Activated T-helper 17 cell treated with anti-CD3 and anti-CD28 coated beads, Interleukin-2, amount 50 U/mL, for 72 hours (primary cell): ENCODE results near the gene HOXC10. TPM values are rescaled to one million over a fixed set of nuclear protein-coding genes. Genes with fewer than 3 reads are reported as not detected.

Source experiments
- ATAC-seq: fragments of 150-1000 bp; cut with Tn5 transposase; replicated peaks from 2 replicates; pipeline ENCODE4 v1.10.0; 2021; ENCODE audit warnings: mild to moderate bottlenecking, moderate library complexity
- H3K27ac Mint-ChIP-seq: one replicate; pipeline ENCODE4 v1.8.0; 2022; ENCODE audit warnings: mixed read lengths
- H3K27me3 Mint-ChIP-seq: one replicate; pipeline ENCODE4 v1.8.0; 2022; ENCODE audit warnings: mixed read lengths
- H3K36me3 Mint-ChIP-seq: one replicate; pipeline ENCODE4 v1.8.0; 2022; ENCODE audit warnings: low read depth, mild to moderate bottlenecking, mixed read lengths
- H3K4me1 Mint-ChIP-seq: one replicate; pipeline ENCODE4 v1.8.0; 2022; ENCODE audit warnings: mixed read lengths
- H3K4me3 Mint-ChIP-seq: one replicate; pipeline ENCODE4 v1.8.0; 2022; ENCODE audit warnings: mild to moderate bottlenecking, mixed read lengths
- H3K9me3 Mint-ChIP-seq: one replicate; pipeline ENCODE4 v1.8.0; 2022; ENCODE audit warnings: mixed read lengths
- total RNA-seq, 2 donors: library from RNA; stranded (reverse); gene quantifications; one replicate each; pipeline ENCODE4 v1.2.3, GENCODE V29; 2022

Gene HOXC10
- total RNA-seq, 2 donors from 2014 or later, result not detected

DNA sequence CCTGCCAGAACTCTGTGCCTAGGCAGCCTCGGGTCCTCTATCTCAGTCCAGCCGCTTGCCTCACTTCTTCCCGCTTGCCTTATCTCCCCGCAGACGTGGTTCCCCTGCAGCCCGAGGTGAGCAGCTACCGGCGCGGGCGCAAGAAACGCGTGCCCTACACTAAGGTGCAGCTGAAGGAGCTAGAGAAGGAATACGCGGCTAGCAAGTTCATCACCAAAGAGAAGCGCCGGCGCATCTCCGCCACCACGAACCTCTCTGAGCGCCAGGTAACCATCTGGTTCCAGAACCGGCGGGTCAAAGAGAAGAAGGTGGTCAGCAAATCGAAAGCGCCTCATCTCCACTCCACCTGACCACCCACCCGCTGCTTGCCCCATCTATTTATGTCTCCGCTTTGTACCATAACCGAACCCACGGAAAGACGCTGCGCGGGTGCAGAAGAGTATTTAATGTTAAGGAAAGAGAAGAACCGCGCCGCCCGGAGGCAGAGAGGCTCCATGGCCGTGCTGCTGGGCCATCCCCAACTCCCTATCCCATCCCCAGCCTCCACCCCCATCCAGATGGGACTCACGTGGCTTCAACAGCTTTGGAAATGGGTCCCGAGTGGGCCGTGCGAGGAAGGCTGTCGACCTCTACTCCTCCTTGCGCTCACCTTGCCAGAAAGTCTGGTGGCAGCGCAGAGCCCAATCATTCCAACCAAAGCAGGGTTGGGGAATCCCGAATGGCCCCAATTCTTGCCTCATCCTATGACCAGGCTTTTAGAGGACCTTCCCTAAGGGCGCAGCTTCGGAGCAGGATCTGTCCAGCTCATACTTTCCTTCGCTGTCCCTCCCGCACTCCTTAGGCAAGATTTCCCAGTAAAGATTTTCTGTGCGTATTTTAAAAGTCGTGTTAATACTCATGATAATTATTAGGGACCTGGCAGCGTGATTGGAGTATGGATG, 39.8 kb upstream of the HOXC10 start:
- Mint-ChIP-seq H3K4me3 (no peak overlapping the region), H3K9me3 (no peaks in the 10 kb centered on the region), H3K27me3 (peaks cover 84% of the 10 kb centered on the region), H3K36me3 (no peaks in the 10 kb centered on the region), H3K27ac (no peak overlapping the region), H3K4me1 (no peaks in the 10 kb centered on the region)
- no peak for ATAC-seq

DNA sequence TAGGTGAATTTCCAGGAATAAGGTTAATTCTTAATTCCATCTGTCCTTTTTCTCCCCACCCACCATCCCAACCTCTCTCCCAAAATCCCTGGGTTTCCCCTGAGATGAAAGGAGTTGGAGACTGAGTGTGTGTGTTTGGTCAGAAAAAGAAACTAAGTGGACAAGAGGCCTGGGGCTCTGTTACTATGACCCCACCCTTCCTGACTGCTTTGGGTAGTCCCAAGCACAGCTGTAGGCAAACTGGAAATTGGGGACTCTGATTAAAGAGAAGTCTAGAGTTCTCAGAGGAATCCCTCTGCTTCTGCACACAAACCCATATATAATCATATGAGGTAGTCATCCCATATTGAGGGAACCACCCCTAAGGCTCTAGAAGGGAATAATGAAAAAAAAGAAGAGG, 37.2 kb upstream of the HOXC10 start:
- H3K9me3 Mint-ChIP-seq, result no peaks in the 10 kb centered on the region
- no peaks in the 10 kb centered on the region for H3K36me3 Mint-ChIP-seq
- no peaks in the 10 kb centered on the region for H3K4me1 Mint-ChIP-seq
- H3K4me3 Mint-ChIP-seq, result no peak overlapping the region
- peaks cover 87% of the 10 kb centered on the region for H3K27me3 Mint-ChIP-seq
- no peak for ATAC-seq
- no peak overlapping the region for H3K27ac Mint-ChIP-seq

DNA sequence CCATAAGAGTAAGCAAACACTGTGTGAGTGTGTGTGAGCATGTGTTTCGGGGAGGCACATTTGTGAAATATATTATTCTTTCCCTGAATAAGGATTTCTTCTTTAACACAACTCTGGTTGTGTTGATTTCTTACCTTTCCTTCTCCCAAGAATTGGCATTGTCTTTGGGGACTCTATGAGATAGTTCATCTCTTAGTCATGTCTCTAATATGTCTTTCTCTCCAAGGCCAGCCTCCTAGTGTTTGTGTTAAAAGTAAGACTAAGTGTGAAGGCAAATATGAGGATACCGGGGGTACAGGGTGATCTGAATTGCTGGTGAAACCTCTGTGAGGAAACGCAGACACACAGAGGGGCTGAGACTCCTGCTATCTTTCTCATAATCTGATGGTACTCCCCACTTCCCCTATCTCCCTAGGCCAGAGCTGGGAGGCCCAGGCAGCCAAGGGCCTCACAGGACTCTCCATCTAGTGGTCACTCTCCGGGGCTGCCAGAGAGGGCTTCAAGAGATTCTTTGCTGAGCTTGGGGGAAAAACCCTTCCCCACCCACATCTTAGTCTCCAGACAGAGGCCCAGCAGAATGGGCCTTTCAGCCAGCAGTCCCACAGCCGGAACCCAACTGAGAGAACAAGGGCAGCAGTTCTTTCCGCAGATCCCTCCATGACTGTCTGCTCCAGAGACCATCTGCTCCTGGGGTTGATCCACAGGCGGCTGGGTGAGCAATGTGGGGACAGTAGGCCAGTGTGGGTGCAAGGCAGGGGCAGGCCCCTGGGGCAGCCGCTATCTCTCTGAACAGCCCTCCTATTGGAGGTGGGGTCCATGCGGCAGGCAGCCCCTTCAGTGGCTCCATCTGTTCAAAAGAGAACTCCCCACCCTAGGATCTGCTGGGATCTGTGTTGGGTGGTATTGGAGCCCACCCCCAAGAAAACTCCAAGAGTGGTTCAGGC, 36.0 kb upstream of the HOXC10 start:
- H3K4me1 Mint-ChIP-seq, result no peaks in the 10 kb centered on the region
- H3K4me3 Mint-ChIP-seq, result no peak overlapping the region
- peaks cover 87% of the 10 kb centered on the region for H3K27me3 Mint-ChIP-seq
- no peaks in the 10 kb centered on the region for H3K9me3 Mint-ChIP-seq
- H3K36me3 Mint-ChIP-seq, result no peaks in the 10 kb centered on the region
- ATAC-seq, result no peak
- H3K27ac Mint-ChIP-seq, result no peak overlapping the region

DNA sequence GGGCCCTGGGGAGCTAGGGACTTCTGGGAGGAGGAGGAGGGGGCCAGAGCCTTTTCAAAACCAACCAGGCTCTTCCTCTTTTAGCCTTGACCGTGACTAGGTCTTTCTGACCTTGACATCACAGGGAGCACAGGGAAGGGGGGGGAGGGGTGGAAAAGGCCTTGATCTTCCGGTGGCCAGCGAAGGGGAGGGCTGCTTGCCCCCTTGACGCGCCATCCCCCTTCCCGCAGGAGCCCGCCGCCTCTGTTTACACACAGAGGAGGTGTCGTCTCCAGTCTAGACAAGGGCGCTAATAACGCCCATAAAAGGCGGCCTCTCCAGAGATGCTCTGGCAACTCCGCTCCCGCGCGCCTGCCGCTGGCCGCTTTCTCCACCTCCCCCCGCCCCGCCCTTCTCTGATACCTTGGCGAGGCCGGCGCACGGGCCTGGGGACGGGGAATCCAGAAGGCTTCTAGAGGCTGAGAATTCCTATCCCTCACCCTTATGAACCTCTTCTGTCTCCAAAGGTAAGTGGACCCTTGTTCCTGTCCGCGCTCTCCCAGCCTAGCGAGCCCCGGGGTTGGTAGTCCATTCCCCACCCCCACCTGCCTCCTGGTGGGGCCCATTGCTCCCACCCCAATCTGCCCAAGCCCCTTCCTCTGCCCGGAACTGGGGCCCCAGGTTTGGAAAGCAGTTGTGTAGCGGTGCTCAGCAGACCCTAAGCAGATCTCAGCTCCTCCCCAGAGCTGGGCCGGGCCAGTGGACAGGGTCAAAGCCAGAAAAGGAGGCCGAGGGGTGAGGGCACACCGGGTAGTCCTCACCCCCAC, 35.1 kb upstream of the HOXC10 start:
- no peaks in the 10 kb centered on the region for H3K9me3 Mint-ChIP-seq
- no peak overlapping the region for H3K4me3 Mint-ChIP-seq
- no peaks in the 10 kb centered on the region for H3K36me3 Mint-ChIP-seq
- no peak for ATAC-seq
- H3K4me1 Mint-ChIP-seq, result no peaks in the 10 kb centered on the region
- H3K27me3 Mint-ChIP-seq, result peaks cover 86% of the 10 kb centered on the region
- H3K27ac Mint-ChIP-seq, result no peak overlapping the region

DNA sequence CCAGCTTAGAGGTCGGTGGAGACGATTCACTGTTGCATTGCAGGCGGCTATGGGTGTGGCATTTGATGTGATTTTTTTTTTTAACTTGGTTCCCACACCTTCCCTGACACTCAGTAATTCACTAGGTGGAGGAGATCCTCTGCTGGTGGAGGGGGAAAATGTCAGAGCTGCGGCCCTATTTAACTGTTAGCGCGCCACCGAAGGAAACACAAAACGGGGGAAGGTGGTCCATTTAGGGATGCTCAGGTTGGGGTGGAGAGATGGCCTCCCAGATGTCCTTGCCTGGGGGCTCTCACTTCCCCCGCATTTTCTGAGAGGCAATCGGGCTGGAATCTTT, 34.5 kb upstream of the HOXC10 start:
- Mint-ChIP-seq H3K9me3 (no peaks in the 10 kb centered on the region), H3K4me1 (no peaks in the 10 kb centered on the region), H3K36me3 (no peaks in the 10 kb centered on the region), H3K27me3 (peaks cover 80% of the 10 kb centered on the region), H3K27ac (no peak overlapping the region), H3K4me3 (no peak overlapping the region)
- ATAC-seq, result no peak

DNA sequence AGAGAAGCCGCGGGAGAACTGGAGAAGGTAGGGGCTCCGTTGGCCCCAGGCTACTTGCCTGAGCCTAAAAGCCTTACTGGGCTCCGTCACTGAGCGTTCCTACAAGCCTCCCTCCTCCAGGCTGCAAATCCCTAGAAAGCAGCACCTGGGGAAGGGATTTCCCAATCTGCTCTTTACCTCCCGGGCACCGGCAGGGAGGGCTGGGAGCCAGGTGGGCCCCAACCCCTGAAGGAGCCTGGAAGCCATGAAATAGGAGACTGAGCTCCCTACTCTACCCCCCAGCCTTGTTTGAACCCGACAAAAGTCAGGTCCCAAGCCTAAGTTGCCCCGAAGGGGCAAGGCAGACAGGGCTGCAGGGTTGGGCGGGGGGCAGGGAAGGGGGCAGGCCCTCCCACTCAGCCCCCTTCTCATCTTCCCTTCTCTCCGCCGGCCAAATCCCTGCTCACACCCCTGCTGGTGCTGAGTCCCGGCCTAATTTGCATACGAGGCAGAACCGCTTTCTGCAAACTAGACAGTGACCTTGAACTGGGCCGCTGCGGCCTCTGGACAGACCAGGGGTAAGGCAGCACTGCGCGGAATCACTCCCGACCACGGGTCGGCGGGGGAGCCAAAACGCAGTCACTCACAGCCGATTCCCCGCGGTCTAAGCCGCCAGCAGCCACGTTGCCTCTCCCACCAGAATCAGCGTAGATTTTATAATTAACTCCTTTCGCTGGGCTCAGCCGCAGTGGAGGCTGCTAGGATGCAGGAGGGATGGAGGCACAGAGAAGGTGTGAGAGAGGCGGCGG, 34.0 kb upstream of the HOXC10 start:
- H3K9me3 Mint-ChIP-seq, result no peaks in the 10 kb centered on the region
- H3K4me3 Mint-ChIP-seq, result no peak overlapping the region
- H3K27me3 Mint-ChIP-seq, result peaks cover 79% of the 10 kb centered on the region
- no peak overlapping the region for H3K27ac Mint-ChIP-seq
- H3K36me3 Mint-ChIP-seq, result peaks cover 4% of the 10 kb centered on the region
- peaks cover 4% of the 10 kb centered on the region for H3K4me1 Mint-ChIP-seq
- ATAC-seq, result no peak

DNA sequence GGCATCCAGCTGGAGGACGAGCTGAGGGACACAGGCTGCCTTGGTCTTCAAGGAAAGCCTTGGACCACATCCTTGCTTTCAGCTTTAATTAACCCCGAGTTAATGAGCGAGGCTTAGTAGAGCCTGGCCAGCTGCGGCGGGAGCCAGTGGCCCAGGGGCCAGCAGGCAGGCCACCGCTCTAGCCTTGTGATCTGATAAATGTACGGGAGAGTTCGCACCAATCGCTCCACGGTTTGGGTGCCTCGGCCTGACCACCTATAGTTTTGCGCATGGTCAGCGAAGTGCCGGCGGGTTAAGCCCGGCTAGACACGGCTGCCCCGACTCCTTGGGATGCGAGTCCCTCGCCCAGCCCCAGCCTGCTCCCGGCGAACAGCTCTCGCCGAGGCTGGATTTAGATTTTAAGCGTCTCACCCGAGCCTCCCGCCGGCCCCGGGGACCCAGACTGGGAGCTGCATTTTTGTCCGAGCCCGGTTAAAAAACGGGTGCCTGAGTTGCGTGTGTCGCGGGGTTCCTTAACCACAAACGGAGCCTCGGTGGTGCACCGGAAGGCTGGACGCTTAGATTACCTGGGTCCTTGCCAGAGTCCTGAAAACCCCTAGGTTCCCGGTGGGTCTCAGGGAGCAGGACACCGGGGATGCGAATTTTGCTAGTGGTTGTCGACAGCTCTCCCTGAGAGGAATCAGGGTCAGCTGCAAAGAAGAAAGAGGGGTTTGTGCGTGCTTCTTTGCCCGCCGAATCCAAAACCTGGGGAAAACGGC, 33.2 kb upstream of the HOXC10 start:
- Mint-ChIP-seq H3K4me3 (no peak overlapping the region), H3K27me3 (peaks cover 77% of the 10 kb centered on the region), H3K4me1 (peaks cover 6% of the 10 kb centered on the region), H3K36me3 (peaks cover 6% of the 10 kb centered on the region), H3K27ac (no peak overlapping the region), H3K9me3 (no peaks in the 10 kb centered on the region)
- ATAC-seq, result no peak

DNA sequence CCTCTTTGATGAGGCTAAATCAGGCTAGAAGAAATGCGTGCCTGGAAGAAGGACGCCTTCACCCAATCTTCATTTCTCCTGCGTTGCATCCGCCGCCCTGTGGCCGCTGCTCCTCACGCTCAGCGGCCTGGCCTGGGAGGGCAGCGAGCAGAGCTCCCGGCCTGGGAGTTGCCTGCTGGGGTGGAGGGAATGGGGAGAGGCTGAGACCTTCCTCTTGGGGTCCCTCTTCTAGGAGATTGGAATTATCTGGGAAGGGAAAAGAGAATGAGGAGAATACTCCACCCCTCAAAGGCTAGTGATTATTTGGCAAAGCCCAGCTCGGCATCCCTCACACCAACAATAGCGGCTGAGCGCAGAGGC, 32.6 kb upstream of the HOXC10 start:
- H3K27me3 Mint-ChIP-seq, result peaks cover 77% of the 10 kb centered on the region
- H3K36me3 Mint-ChIP-seq, result peaks cover 6% of the 10 kb centered on the region
- no peak overlapping the region for H3K4me3 Mint-ChIP-seq
- no peak overlapping the region for H3K27ac Mint-ChIP-seq
- H3K9me3 Mint-ChIP-seq, result no peaks in the 10 kb centered on the region
- H3K4me1 Mint-ChIP-seq, result peaks cover 6% of the 10 kb centered on the region
- ATAC-seq, result no peak

DNA sequence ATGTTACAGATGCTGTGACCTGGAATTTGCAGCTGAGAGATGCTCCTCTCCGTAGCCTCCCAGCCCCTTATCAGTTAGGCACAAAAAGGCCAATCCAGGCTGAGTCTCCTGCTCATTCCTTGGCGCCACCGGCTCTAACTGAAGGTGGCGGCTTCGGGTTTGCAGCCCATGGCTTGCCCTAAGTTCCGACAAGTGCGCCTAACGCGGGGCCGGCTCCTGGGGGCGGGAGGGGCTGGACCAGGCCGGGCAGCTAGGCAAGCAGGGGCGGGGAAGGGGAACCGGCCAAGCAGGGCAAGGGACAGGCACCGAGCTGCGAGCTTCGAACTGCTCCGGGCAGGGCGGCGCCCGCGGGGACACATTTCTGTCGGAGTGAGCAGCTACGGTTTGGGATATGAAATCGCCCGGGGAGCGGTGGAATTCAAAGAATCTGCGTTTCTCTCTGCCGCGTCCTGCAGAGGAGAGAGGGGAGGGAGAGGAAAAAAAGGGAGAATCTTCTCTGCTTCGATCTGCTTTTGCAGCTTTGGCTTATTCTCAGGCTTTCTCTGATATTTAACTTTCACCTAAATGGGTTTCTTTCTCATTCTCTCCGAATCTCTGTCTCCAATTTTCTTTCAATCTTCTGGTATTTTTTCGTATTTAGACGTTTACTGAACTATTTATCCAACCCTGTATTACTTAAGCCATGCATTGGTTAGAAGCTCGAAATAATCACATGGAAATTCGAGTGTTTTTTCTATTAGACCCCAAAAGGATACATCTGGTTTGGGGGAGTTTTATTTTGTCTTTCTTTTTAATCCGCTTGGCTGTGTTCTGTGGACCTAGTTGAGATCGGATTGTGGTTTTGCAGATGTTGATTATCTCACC, 31.8 kb upstream of the HOXC10 start:
- Mint-ChIP-seq H3K4me1 (peaks cover 6% of the 10 kb centered on the region), H3K27me3 (peaks cover 75% of the 10 kb centered on the region), H3K36me3 (peaks cover 6% of the 10 kb centered on the region), H3K9me3 (no peaks in the 10 kb centered on the region), H3K27ac (no peak overlapping the region), H3K4me3 (no peak overlapping the region)
- no peak for ATAC-seq

DNA sequence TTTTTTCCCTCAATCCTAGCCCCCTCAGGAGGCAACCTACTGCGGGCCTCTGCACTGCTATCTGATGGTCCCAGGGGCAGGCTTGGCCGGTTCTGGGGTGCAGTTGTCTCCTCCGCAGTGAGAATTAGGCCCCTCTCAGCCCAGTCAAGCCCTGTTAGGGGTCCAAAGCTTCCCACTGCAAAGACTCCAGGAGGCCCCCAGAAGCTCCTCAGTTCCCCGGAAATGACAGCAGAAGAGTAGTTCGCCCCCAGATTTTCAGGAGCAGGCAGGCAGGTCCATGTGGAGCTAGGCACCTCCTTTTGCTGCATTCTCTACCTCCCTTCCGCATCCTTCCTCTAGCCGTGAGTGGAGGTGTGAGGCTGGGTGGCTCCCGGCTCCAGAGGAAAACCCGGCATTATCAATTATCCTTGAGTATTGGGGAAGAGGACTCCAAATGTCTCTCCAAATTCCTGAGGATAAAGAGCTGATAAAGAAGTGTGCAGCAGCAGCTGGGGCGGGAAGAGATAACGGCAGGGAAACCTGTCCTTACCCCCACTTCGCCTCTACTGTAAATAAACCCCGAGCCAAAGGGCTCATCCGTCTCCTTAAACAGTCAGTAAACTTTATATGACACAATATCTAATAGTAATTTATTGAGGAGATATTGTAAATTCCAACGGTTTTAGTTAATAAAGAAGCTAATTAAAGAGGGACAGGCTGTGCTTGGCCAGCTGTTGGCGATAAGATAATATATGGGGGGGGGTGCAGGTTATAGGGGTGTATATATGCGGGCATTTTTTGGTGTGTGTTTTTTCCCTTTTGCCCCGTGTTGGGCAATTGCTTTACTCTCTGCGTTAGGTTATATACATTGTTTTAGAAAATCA, 30.9 kb upstream of the HOXC10 start:
- Mint-ChIP-seq H3K27ac (no peak overlapping the region), H3K4me3 (no peak overlapping the region)

DNA sequence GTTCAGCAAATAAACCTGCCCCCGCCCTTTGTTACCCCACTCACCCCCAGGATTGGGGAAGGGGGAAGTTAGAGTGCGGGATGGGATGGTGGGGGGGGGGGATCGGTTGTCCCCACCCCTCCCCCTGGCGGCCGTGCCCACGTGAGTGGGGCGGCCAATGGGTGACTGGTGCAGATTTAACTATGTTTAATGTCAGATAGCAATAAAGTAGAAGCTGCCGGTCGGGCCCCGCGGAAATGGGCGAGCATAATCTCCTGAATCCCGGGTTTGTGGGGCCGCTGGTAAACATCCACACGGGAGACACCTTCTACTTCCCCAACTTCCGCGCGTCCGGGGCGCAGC, 30.3 kb upstream of the HOXC10 start, which contains the start of gene HOXC12:
HOXC12 (plus strand) TSS at position 210 of the 342 bp plus-strand sequence; CDS start at position 237, 27 bp downstream.
- H3K4me1 Mint-ChIP-seq, result peaks cover 10% of the 10 kb centered on the region
- peaks cover 73% of the 10 kb centered on the region for H3K27me3 Mint-ChIP-seq
- H3K27ac Mint-ChIP-seq, result no peak within 1 kb of the TSS
- H3K9me3 Mint-ChIP-seq, result no peaks in the 10 kb centered on the region
- peaks cover 12% of the 10 kb centered on the region for H3K36me3 Mint-ChIP-seq
- no peak for ATAC-seq
- no peak within 1 kb of the TSS for H3K4me3 Mint-ChIP-seq

More for the DNA sequence above, 30.9 kb upstream of the HOXC10 start:
- H3K27me3 Mint-ChIP-seq, result peaks cover 75% of the 10 kb centered on the region
- peaks cover 10% of the 10 kb centered on the region for H3K4me1 Mint-ChIP-seq
- peaks cover 12% of the 10 kb centered on the region for H3K36me3 Mint-ChIP-seq
- H3K9me3 Mint-ChIP-seq, result no peaks in the 10 kb centered on the region
- no peak for ATAC-seq
